ENCODE measurements around the gene SERPINA3.

DNA sequence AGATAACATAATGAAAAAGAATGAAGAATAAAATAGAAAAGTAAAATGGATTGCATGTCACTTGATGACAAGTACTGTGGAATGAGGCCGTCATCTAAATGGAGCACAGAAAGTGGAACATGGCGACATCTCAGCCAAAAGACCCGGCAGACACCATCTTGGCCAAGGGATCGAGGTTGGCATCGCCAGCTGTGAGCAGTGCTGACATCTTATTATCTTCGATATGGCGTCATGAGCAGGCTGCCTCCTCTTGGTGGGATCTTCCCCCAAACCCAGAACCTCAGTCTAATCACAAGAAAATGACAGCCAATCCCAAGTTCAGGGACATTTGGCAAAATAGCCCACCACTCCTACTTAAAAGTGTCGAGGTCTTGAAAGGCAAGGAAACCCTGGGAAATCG lies 15.8 kb upstream of the SERPINA3 start:
- TF ChIP-seq, protein P1, sequence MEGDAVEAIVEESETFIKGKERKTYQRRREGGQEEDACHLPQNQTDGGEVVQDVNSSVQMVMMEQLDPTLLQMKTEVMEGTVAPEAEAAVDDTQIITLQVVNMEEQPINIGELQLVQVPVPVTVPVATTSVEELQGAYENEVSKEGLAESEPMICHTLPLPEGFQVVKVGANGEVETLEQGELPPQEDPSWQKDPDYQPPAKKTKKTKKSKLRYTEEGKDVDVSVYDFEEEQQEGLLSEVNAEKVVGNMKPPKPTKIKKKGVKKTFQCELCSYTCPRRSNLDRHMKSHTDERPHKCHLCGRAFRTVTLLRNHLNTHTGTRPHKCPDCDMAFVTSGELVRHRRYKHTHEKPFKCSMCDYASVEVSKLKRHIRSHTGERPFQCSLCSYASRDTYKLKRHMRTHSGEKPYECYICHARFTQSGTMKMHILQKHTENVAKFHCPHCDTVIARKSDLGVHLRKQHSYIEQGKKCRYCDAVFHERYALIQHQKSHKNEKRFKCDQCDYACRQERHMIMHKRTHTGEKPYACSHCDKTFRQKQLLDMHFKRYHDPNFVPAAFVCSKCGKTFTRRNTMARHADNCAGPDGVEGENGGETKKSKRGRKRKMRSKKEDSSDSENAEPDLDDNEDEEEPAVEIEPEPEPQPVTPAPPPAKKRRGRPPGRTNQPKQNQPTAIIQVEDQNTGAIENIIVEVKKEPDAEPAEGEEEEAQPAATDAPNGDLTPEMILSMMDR (IDR thresholded peaks at IDR 0.05): no peak
- no peak for TF ChIP-seq POLR2A (IDR thresholded peaks at IDR 0.05)
